Measurements from ENCODE around the gene SPOCK1.

Gene SPOCK1

GRCh38 chr5:137372016-137372772, 126.9 kb downstream of the SPOCK1 start:
- Histone ChIP-seq H3K27me3 (ENCODE audit: insufficient read depth, poor library complexity, severe bottlenecking) (no peaks in the 10 kb centered on the region), H3K27ac (replicated peaks) (no peak overlapping the region), H3K4me3 (replicated peaks; ENCODE audit: insufficient read depth, low read length) (no peak overlapping the region)
- no peak for TF ChIP-seq REST (IDR thresholded peaks at IDR 0.05; ENCODE audit: insufficient replicate concordance, low read depth)
- no peak for TF ChIP-seq POLR2AphosphoS5 (IDR thresholded peaks at IDR 0.05; ENCODE audit: low read depth)
- TF ChIP-seq GABPA (IDR thresholded peaks at IDR 0.05; ENCODE audit: low read depth) = no peak
- TF ChIP-seq SPI1 (IDR thresholded peaks at IDR 0.05; ENCODE audit: borderline replicate concordance, low read depth) = no peak
- TF ChIP-seq CTCF (IDR thresholded peaks at IDR 0.05; ENCODE audit: insufficient read depth, low read length) = no peak
- DNase-seq (ENCODE audit: low read depth in 1 of 2, low spot score in 1 of 2) = no peak

GRCh38 chr5:137370096-137371071, 128.7 kb downstream of the SPOCK1 start:
- Histone ChIP-seq H3K27me3 (ENCODE audit: insufficient read depth, poor library complexity, severe bottlenecking) (no peaks in the 10 kb centered on the region), H3K4me3 (replicated peaks; ENCODE audit: insufficient read depth, low read length) (no peak overlapping the region), H3K27ac (replicated peaks) (no peak overlapping the region)
- DNase-seq (ENCODE audit: low read depth in 1 of 2, low spot score in 1 of 2) = no peak
- no peak for TF ChIP-seq SPI1 (IDR thresholded peaks at IDR 0.05; ENCODE audit: borderline replicate concordance, low read depth)
- no peak for TF ChIP-seq POLR2AphosphoS5 (IDR thresholded peaks at IDR 0.05; ENCODE audit: low read depth)
- TF ChIP-seq REST (IDR thresholded peaks at IDR 0.05; ENCODE audit: insufficient replicate concordance, low read depth) = no peak
- no peak for TF ChIP-seq GABPA (IDR thresholded peaks at IDR 0.05; ENCODE audit: low read depth)
- no peak for TF ChIP-seq CTCF (IDR thresholded peaks at IDR 0.05; ENCODE audit: insufficient read depth, low read length)

GRCh38 chr5:137368651-137369050, 130.5 kb downstream of the SPOCK1 start:
- Histone ChIP-seq H3K27me3 (ENCODE audit: insufficient read depth, poor library complexity, severe bottlenecking) (no peaks in the 10 kb centered on the region), H3K4me3 (replicated peaks; ENCODE audit: insufficient read depth, low read length) (no peak overlapping the region), H3K27ac (replicated peaks) (no peak overlapping the region)
- no peak for DNase-seq (ENCODE audit: low read depth in 1 of 2, low spot score in 1 of 2)
- TF ChIP-seq REST (IDR thresholded peaks at IDR 0.05; ENCODE audit: insufficient replicate concordance, low read depth) (no peak), SPI1 (IDR thresholded peaks at IDR 0.05; ENCODE audit: borderline replicate concordance, low read depth) (no peak), GABPA (IDR thresholded peaks at IDR 0.05; ENCODE audit: low read depth) (no peak), CTCF (IDR thresholded peaks at IDR 0.05; ENCODE audit: insufficient read depth, low read length) (no peak), POLR2AphosphoS5 (IDR thresholded peaks at IDR 0.05; ENCODE audit: low read depth) (no peak)

Measured in HL-60 (cell line).